ENCODE data around the gene OSBPL1A. TPM values are rescaled to one million over a fixed set of nuclear protein-coding genes. Genes with fewer than 3 reads are reported as not detected.

Gene OSBPL1A
- total and polyA plus RNA-seq, 3 donors from 2014 or later: 32.0 to 45.0 (median 43.8) TPM

DNA sequence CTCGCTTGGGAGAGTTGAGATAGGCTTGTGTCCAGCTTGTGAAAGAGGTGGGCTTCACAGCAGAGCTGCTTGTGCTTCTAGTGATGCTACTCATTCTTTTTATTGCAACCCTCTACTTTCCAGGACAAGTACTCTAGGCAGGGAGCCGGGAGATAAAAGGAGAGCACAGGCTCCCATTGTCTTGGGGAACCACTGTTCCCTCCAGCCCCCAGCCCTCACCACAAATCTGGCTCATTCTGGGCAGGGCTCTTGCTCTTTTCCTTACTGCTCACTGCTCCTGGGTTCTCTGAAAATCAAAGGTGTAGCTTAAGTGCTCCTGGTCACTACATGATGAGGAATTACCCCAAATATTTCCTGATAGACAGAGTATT lies 177.3 kb downstream of the OSBPL1A start:
- Histone ChIP-seq H3K27ac (no peak overlapping the region), H3K36me3 (ENCODE audit: low read depth, missing control alignments) (no peaks in the 10 kb centered on the region), H3K27me3 (no peaks in the 10 kb centered on the region), H3K4me3 (no peak overlapping the region), H3K9me3 (no peaks in the 10 kb centered on the region), H3K4me1 (peaks cover 4% of the 10 kb centered on the region)
- intact Hi-C loops (cut with DNase I; ENCODE audit: low total_unique reads): no loop called here
- TF ChIP-seq POLR2A (IDR thresholded peaks at IDR 0.05): no peak
- TF ChIP-seq, protein P1, sequence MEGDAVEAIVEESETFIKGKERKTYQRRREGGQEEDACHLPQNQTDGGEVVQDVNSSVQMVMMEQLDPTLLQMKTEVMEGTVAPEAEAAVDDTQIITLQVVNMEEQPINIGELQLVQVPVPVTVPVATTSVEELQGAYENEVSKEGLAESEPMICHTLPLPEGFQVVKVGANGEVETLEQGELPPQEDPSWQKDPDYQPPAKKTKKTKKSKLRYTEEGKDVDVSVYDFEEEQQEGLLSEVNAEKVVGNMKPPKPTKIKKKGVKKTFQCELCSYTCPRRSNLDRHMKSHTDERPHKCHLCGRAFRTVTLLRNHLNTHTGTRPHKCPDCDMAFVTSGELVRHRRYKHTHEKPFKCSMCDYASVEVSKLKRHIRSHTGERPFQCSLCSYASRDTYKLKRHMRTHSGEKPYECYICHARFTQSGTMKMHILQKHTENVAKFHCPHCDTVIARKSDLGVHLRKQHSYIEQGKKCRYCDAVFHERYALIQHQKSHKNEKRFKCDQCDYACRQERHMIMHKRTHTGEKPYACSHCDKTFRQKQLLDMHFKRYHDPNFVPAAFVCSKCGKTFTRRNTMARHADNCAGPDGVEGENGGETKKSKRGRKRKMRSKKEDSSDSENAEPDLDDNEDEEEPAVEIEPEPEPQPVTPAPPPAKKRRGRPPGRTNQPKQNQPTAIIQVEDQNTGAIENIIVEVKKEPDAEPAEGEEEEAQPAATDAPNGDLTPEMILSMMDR (IDR thresholded peaks at IDR 0.05): no peak
- no peak for DNase-seq
- 75 to 90% methylated on average over 2 of the region's 2 CpGs for WGBS, 2 donors

DNA sequence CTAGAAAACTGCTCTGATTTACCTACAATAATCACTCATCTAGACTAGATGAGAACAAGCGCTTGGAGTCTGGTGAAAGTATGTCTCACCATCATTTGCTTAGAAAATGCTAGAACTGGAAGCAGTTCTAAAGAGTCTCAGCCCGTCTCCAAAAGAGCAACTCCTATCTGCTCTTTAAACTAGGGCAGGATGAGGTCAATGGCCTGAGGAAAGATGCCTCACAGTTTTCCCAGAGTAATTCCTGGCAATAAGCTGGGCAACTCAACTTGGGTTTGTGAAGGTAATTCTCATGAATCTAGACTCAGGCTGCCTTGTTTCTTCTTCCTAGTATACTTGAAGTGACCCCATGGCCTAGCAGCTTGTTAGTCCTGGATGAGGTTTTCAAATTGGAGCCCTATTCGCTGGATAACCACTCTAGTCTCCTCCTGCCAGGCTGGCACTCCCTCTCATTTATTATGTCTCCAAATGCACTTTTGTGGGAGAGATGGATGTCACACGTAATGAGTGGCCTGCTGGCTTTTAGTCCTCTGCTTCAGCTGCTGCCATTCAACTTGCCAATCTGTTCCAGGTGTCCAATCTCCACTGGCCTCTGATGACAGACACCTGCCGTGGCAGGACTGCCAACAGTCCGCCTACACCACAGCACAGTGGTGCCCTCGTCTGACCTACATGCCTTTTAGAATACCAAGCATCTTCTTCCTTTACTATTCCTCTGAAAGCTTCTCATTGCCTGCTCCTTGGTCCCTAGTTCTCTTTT lies 177.9 kb downstream of the OSBPL1A start:
- WGBS, 2 donors: 82 to 86% methylated on average over 7 of the region's 7 CpGs
- no peak overlapping the region for H3K4me3 ChIP-seq
- no peaks in the 10 kb centered on the region for H3K9me3 ChIP-seq
- H3K4me1 ChIP-seq: peaks cover 9% of the 10 kb centered on the region
- no peak for DNase-seq
- H3K27me3 ChIP-seq: no peaks in the 10 kb centered on the region
- H3K36me3 ChIP-seq (ENCODE audit: low read depth, missing control alignments): no peaks in the 10 kb centered on the region
- TF ChIP-seq, protein P1 (IDR thresholded peaks at IDR 0.05): no peak
- no peak for TF ChIP-seq POLR2A (IDR thresholded peaks at IDR 0.05)
- intact Hi-C loops (cut with DNase I; ENCODE audit: low total_unique reads): no loop called here
- H3K27ac ChIP-seq: no peak overlapping the region

DNA sequence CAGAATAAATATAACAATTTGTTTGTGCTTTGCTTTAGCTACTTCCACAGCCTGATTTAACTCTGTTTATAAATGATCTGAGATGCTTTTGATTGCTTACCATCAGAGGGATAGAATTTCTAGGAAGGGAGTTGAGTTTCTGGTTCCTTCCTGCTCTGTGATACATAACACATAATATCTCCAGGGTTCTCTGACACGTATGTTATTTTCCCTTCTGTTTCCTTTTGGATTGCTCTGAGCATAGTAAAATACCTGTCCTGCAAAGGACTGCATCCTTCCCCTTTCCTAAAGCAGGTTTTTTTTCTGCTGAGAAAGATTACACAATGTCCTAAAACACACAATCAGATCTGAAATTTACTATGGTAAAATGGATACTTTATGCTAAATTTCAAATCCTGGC lies 182.7 kb downstream of the OSBPL1A start:
- Histone ChIP-seq H3K9me3 (no peaks in the 10 kb centered on the region), H3K36me3 (ENCODE audit: low read depth, missing control alignments) (no peaks in the 10 kb centered on the region), H3K4me1 (peaks cover 17% of the 10 kb centered on the region), H3K4me3 (no peak overlapping the region), H3K27ac (peak overlapping the region; percentile 8 to 18), H3K27me3 (no peaks in the 10 kb centered on the region)
- intact Hi-C loops (cut with DNase I; ENCODE audit: low total_unique reads): no loop called here
- DNase-seq: no peak
- no peak for TF ChIP-seq POLR2A (IDR thresholded peaks at IDR 0.05)
- TF ChIP-seq, protein P1 (IDR thresholded peaks at IDR 0.05): no peak
- WGBS, 2 donors: 34 to 46% methylated on average over 1 of the region's 1 CpG

GRCh38 chr18:24214144-24214543 lies 183.5 kb downstream of the OSBPL1A start:
- no peak for DNase-seq
- peak overlapping the region; percentile 18 to 35 for H3K27ac ChIP-seq
- TF ChIP-seq, protein P1 (IDR thresholded peaks at IDR 0.05): no peak
- TF ChIP-seq POLR2A (IDR thresholded peaks at IDR 0.05): no peak
- no peaks in the 10 kb centered on the region for H3K9me3 ChIP-seq
- no peaks in the 10 kb centered on the region for H3K36me3 ChIP-seq (ENCODE audit: low read depth, missing control alignments)
- H3K4me3 ChIP-seq: no peak overlapping the region
- WGBS, 2 donors: 74 to 76% methylated on average over 6 of the region's 6 CpGs
- H3K27me3 ChIP-seq: no peaks in the 10 kb centered on the region
- peaks cover 17% of the 10 kb centered on the region for H3K4me1 ChIP-seq
- intact Hi-C loops (cut with DNase I; ENCODE audit: low total_unique reads): no loop called here

DNA sequence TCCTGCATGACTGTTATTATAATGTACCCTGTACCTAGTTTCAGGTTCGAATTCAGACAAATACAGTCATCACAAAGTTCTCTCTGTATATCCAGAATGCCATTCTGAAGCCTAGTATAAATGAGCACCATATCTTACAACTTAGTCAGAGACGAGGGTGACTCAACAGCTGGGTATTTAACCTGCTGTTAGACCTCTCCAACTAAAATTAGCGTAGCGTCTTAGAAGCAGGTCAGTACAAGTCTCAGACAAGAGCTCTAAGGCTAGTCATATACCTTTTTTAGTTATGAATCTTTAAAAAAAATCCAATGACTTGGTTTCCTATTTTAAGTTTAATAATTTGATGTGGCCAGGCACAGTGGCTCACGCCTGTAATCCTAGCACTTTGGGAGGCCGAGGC lies 184.7 kb downstream of the OSBPL1A start:
- H3K4me3 ChIP-seq: no peak overlapping the region
- peaks cover 17% of the 10 kb centered on the region for H3K4me1 ChIP-seq
- intact Hi-C loops (cut with DNase I; ENCODE audit: low total_unique reads): no loop called here
- no peaks in the 10 kb centered on the region for H3K27me3 ChIP-seq
- 92 to 94% methylated on average over 6 of the region's 6 CpGs for WGBS, 2 donors
- H3K9me3 ChIP-seq: no peaks in the 10 kb centered on the region
- no peak for DNase-seq
- H3K36me3 ChIP-seq (ENCODE audit: low read depth, missing control alignments): no peaks in the 10 kb centered on the region
- TF ChIP-seq, protein P1 (IDR thresholded peaks at IDR 0.05): no peak
- TF ChIP-seq POLR2A (IDR thresholded peaks at IDR 0.05): no peak
- H3K27ac ChIP-seq: no peak overlapping the region
